ENCODE results near the gene PARD3B. TPM values are rescaled to one million over a fixed set of nuclear protein-coding genes. Genes with fewer than 3 reads are reported as not detected.

PARD3B gene
- total RNA-seq, 2 experiments from 2014 or later: 0.16 TPM; not detected in 1

GRCh38 chr2:204964414-204964813 lies 419.1 kb downstream of the PARD3B start:
- H3K36me3 Mint-ChIP-seq: no peaks in the 10 kb centered on the region
- peaks cover 16% of the 10 kb centered on the region for H3K4me1 Mint-ChIP-seq
- no peak overlapping the region for H3K4me3 Mint-ChIP-seq
- peaks cover 3% of the 10 kb centered on the region for H3K9me3 Mint-ChIP-seq (ENCODE audit: low read depth)
- DNase-seq: no peak
- no peak for ATAC-seq
- no peak overlapping the region for H3K27ac Mint-ChIP-seq
- H3K27me3 Mint-ChIP-seq: no peaks in the 10 kb centered on the region
- CTCF ChIA-PET: no interaction called here

GRCh38 chr2:204966245-204966644 lies 421.0 kb downstream of the PARD3B start:
- CTCF ChIA-PET: no interaction called here
- Mint-ChIP-seq H3K27me3 (no peaks in the 10 kb centered on the region), H3K36me3 (peaks cover 1% of the 10 kb centered on the region), H3K9me3 (ENCODE audit: low read depth) (peaks cover 3% of the 10 kb centered on the region), H3K27ac (no peak overlapping the region), H3K4me1 (peaks cover 19% of the 10 kb centered on the region), H3K4me3 (no peak overlapping the region)
- DNase-seq (no peak), ATAC-seq (no peak)

GRCh38 chr2:204967199-204967960 lies 422.1 kb downstream of the PARD3B start:
- Mint-ChIP-seq H3K9me3 (ENCODE audit: low read depth) (peaks cover 3% of the 10 kb centered on the region), H3K27ac (peak overlapping the region; percentile 61), H3K36me3 (peaks cover 1% of the 10 kb centered on the region), H3K27me3 (no peaks in the 10 kb centered on the region), H3K4me3 (no peak overlapping the region), H3K4me1 (peaks cover 22% of the 10 kb centered on the region)
- peak; percentile 90 for ATAC-seq
- CTCF ChIA-PET: no interaction called here
- DNase-seq: peak; percentile 66

- Mint-ChIP-seq H3K27ac (no peak overlapping the region), H3K9me3 (ENCODE audit: low read depth) (peaks cover 3% of the 10 kb centered on the region), H3K4me1 (peaks cover 22% of the 10 kb centered on the region), H3K27me3 (no peaks in the 10 kb centered on the region), H3K4me3 (no peak overlapping the region), H3K36me3 (peaks cover 1% of the 10 kb centered on the region)
- no peak for ATAC-seq
- CTCF ChIA-PET: no interaction called here
- DNase-seq: no peak
Measured at GRCh38 chr2:204971206-204971907, 426.1 kb downstream of the PARD3B start.

- H3K27me3 Mint-ChIP-seq: no peaks in the 10 kb centered on the region
- no peak overlapping the region for H3K4me3 Mint-ChIP-seq
- peaks cover 5% of the 10 kb centered on the region for H3K9me3 Mint-ChIP-seq (ENCODE audit: low read depth)
- DNase-seq: no peak
- peaks cover 1% of the 10 kb centered on the region for H3K36me3 Mint-ChIP-seq
- ATAC-seq: no peak
- H3K27ac Mint-ChIP-seq: no peak overlapping the region
- CTCF ChIA-PET: no interaction called here
- peaks cover 19% of the 10 kb centered on the region for H3K4me1 Mint-ChIP-seq
Measured at GRCh38 chr2:204972161-204972560, 426.9 kb downstream of the PARD3B start.

GRCh38 chr2:204972606-204973336 lies 427.5 kb downstream of the PARD3B start:
- H3K4me1 Mint-ChIP-seq: peaks cover 13% of the 10 kb centered on the region
- H3K27me3 Mint-ChIP-seq: no peaks in the 10 kb centered on the region
- ATAC-seq (no peak), DNase-seq (no peak)
- CTCF ChIA-PET: no interaction called here
- H3K27ac Mint-ChIP-seq: no peak overlapping the region
- peaks cover 5% of the 10 kb centered on the region for H3K9me3 Mint-ChIP-seq (ENCODE audit: low read depth)
- no peak overlapping the region for H3K4me3 Mint-ChIP-seq
- peaks cover 1% of the 10 kb centered on the region for H3K36me3 Mint-ChIP-seq

GRCh38 chr2:204973616-204974015 lies 428.3 kb downstream of the PARD3B start:
- peaks cover 1% of the 10 kb centered on the region for H3K36me3 Mint-ChIP-seq
- H3K9me3 Mint-ChIP-seq (ENCODE audit: low read depth): peaks cover 2% of the 10 kb centered on the region
- H3K27me3 Mint-ChIP-seq: no peaks in the 10 kb centered on the region
- DNase-seq: no peak
- H3K4me3 Mint-ChIP-seq: no peak overlapping the region
- CTCF ChIA-PET: no interaction called here
- no peak overlapping the region for H3K27ac Mint-ChIP-seq
- H3K4me1 Mint-ChIP-seq: peaks cover 6% of the 10 kb centered on the region
- no peak for ATAC-seq

GRCh38 chr2:204974487-204974886 lies 429.2 kb downstream of the PARD3B start:
- DNase-seq (no peak), ATAC-seq (no peak)
- CTCF ChIA-PET: no interaction called here
- H3K27ac Mint-ChIP-seq: no peak overlapping the region
- H3K4me3 Mint-ChIP-seq: no peak overlapping the region
- no peaks in the 10 kb centered on the region for H3K27me3 Mint-ChIP-seq
- H3K36me3 Mint-ChIP-seq: peaks cover 1% of the 10 kb centered on the region
- H3K9me3 Mint-ChIP-seq (ENCODE audit: low read depth): peaks cover 2% of the 10 kb centered on the region
- H3K4me1 Mint-ChIP-seq: peaks cover 6% of the 10 kb centered on the region

- no peak overlapping the region for H3K4me3 Mint-ChIP-seq
- no peak overlapping the region for H3K27ac Mint-ChIP-seq
- ATAC-seq (no peak), DNase-seq (no peak)
- peaks cover 2% of the 10 kb centered on the region for H3K9me3 Mint-ChIP-seq (ENCODE audit: low read depth)
- H3K4me1 Mint-ChIP-seq: peaks cover 2% of the 10 kb centered on the region
- no peaks in the 10 kb centered on the region for H3K27me3 Mint-ChIP-seq
- no peaks in the 10 kb centered on the region for H3K36me3 Mint-ChIP-seq
- CTCF ChIA-PET: no interaction called here
Measured at GRCh38 chr2:204977914-204978313, 432.6 kb downstream of the PARD3B start.

GRCh38 chr2:204982303-204982702 lies 437.0 kb downstream of the PARD3B start:
- no peak for ATAC-seq
- H3K4me3 Mint-ChIP-seq: no peak overlapping the region
- H3K36me3 Mint-ChIP-seq: no peaks in the 10 kb centered on the region
- H3K4me1 Mint-ChIP-seq: peaks cover 2% of the 10 kb centered on the region
- CTCF ChIA-PET: interaction anchor here (0.9 kb wide), 1 partner anchor 26 kb away, joined by 3 read pairs; no protein-coding TSS in a partner anchor
- no peaks in the 10 kb centered on the region for H3K27me3 Mint-ChIP-seq
- no peak overlapping the region for H3K27ac Mint-ChIP-seq
- no peak for DNase-seq
- H3K9me3 Mint-ChIP-seq (ENCODE audit: low read depth): no peaks in the 10 kb centered on the region

- Mint-ChIP-seq H3K4me1 (peaks cover 2% of the 10 kb centered on the region), H3K36me3 (no peaks in the 10 kb centered on the region), H3K27me3 (no peaks in the 10 kb centered on the region), H3K4me3 (no peak overlapping the region), H3K27ac (no peak overlapping the region), H3K9me3 (ENCODE audit: low read depth) (no peaks in the 10 kb centered on the region)
- ATAC-seq: no peak
- no peak for DNase-seq
- CTCF ChIA-PET: no interaction called here
Measured at GRCh38 chr2:204984518-204984917, 439.2 kb downstream of the PARD3B start.

GRCh38 chr2:204986641-204987040 lies 441.4 kb downstream of the PARD3B start:
- H3K36me3 Mint-ChIP-seq: no peaks in the 10 kb centered on the region
- no peak for ATAC-seq
- no peak overlapping the region for H3K27ac Mint-ChIP-seq
- CTCF ChIA-PET: no interaction called here
- H3K27me3 Mint-ChIP-seq: no peaks in the 10 kb centered on the region
- no peak overlapping the region for H3K4me3 Mint-ChIP-seq
- no peaks in the 10 kb centered on the region for H3K9me3 Mint-ChIP-seq (ENCODE audit: low read depth)
- H3K4me1 Mint-ChIP-seq: peaks cover 2% of the 10 kb centered on the region
- DNase-seq: no peak

GRCh38 chr2:204988836-204989235 lies 443.6 kb downstream of the PARD3B start:
- H3K36me3 Mint-ChIP-seq: no peaks in the 10 kb centered on the region
- no peaks in the 10 kb centered on the region for H3K9me3 Mint-ChIP-seq (ENCODE audit: low read depth)
- DNase-seq (no peak), ATAC-seq (no peak)
- no peak overlapping the region for H3K4me3 Mint-ChIP-seq
- H3K27me3 Mint-ChIP-seq: no peaks in the 10 kb centered on the region
- no peaks in the 10 kb centered on the region for H3K4me1 Mint-ChIP-seq
- no peak overlapping the region for H3K27ac Mint-ChIP-seq
- CTCF ChIA-PET: no interaction called here

GRCh38 chr2:204989877-204990276 lies 444.6 kb downstream of the PARD3B start:
- no peaks in the 10 kb centered on the region for H3K9me3 Mint-ChIP-seq (ENCODE audit: low read depth)
- CTCF ChIA-PET: no interaction called here

More at GRCh38 chr2:204989877-204990276, 444.6 kb downstream of the PARD3B start:
- ATAC-seq (no peak), DNase-seq (no peak)
- H3K27ac Mint-ChIP-seq: no peak overlapping the region
- no peaks in the 10 kb centered on the region for H3K36me3 Mint-ChIP-seq
- no peak overlapping the region for H3K4me3 Mint-ChIP-seq
- no peaks in the 10 kb centered on the region for H3K4me1 Mint-ChIP-seq
- no peaks in the 10 kb centered on the region for H3K27me3 Mint-ChIP-seq
